Keratinocyte (primary cell): ENCODE results near the gene VAMP4. TPM values are rescaled to one million over a fixed set of nuclear protein-coding genes. Genes with fewer than 3 reads are reported as not detected.

Experiments
- DNase-seq: peaks from one replicate; pipeline ENCODE4 v3.0.0-alpha.2; 2011; ENCODE audit warnings: low read depth, missing footprints, low spot score
- FAIRE-seq: peaks from 2 replicates; lab custom pipeline; 2011; peaks lifted over from hg19 to GRCh38; lab: Jason Lieb, UNC
- H2AFZ ChIP-seq: 2 replicates; pipeline ENCODE4 v1.6.0; 2012; ENCODE audit warnings: low read length, control low read depth, inconsistent platforms; ENCODE audit not compliant: control insufficient read depth
- H3K27ac ChIP-seq: 2 replicates; pipeline ENCODE4 v1.5.1; 2011; ENCODE audit warnings: low read length; ENCODE audit not compliant: control insufficient read depth, insufficient read depth
- H3K27me3 ChIP-seq: 3 replicates; pipeline ENCODE4 v1.6.0; 2011; ENCODE audit warnings: low read length; ENCODE audit not compliant: control insufficient read depth, insufficient read depth; ENCODE audit errors: extremely low read depth
- H3K36me3 ChIP-seq, 2 experiments: 2 replicates in 1 of 2; 3 replicates in 1 of 2; pipeline ENCODE4 v1.5.1; 2011; ENCODE audit warnings: low read length in 2 of 2, mild to moderate bottlenecking in 1 of 2; ENCODE audit not compliant: control insufficient read depth in 2 of 2, insufficient read depth in 2 of 2; ENCODE audit errors: extremely low read depth in 1 of 2
- H3K4me1 ChIP-seq: 3 replicates; pipeline ENCODE4 v1.5.1; 2011; ENCODE audit warnings: low read length; ENCODE audit not compliant: control insufficient read depth, insufficient read depth; ENCODE audit errors: extremely low read depth
- H3K4me2 ChIP-seq: 3 replicates; pipeline ENCODE4 v1.6.0; 2011; ENCODE audit warnings: low read depth, low read length; ENCODE audit not compliant: control insufficient read depth, insufficient read depth; ENCODE audit errors: extremely low read depth
- H3K4me3 ChIP-seq, 3 experiments: fragments of 200-600 bp in 1 of 3; sonication (generic) in 1 of 3; 2 replicates in 2 of 3; 3 replicates in 1 of 3; pipeline ENCODE4 v1.5.1; 2011 to 2016; ENCODE audit warnings: low read length in 3 of 3, mild to moderate bottlenecking in 3 of 3, control low read depth in 2 of 3, inconsistent platforms in 1 of 3, low read depth in 1 of 3, mixed read lengths in 1 of 3, mixed run types in 1 of 3, moderate library complexity in 1 of 3; ENCODE audit not compliant: control insufficient read depth in 2 of 3, insufficient read depth in 2 of 3; ENCODE audit errors: extremely low read depth in 1 of 3
- H3K79me2 ChIP-seq: 2 replicates; pipeline ENCODE4 v1.6.0; 2012; ENCODE audit warnings: low read length; ENCODE audit not compliant: control insufficient read depth, insufficient read depth
- H3K9ac ChIP-seq: 3 replicates; pipeline ENCODE4 v1.6.0; 2011; ENCODE audit warnings: low read length; ENCODE audit not compliant: control insufficient read depth, insufficient read depth; ENCODE audit errors: extremely low read depth
- H3K9me1 ChIP-seq: 3 replicates; pipeline ENCODE4 v1.6.0; 2011; ENCODE audit warnings: low read length; ENCODE audit not compliant: control insufficient read depth, insufficient read depth; ENCODE audit errors: extremely low read depth
- H3K9me3 ChIP-seq: 2 replicates; pipeline ENCODE4 v1.5.1; 2012; ENCODE audit warnings: low read depth, low read length; ENCODE audit not compliant: control insufficient read depth
- H4K20me1 ChIP-seq: 3 replicates; pipeline ENCODE4 v1.6.0; 2011; ENCODE audit warnings: low read length; ENCODE audit not compliant: control insufficient read depth, insufficient read depth; ENCODE audit errors: extremely low read depth
- EZH2 ChIP-seq: IDR thresholded peaks from one replicate; pipeline ENCODE4 v1.6.1; 2012; ENCODE audit warnings: inconsistent platforms, mild to moderate bottlenecking, low read length, moderate library complexity
- dilution Hi-C: fragments of 300-500 bp; cut with MboI; formaldehyde crosslinking; loops from one replicate; pipeline ENCODE4 v1.7.0; 2020; ENCODE audit warnings: low sequenced_read_pairs; ENCODE audit not compliant: extremely low pct_ligation_motif_present
- polyA plus RNA-seq, 5 experiments: library from polyadenylated mRNA; depleted of rRNA in 3 of 5; stranded (reverse) in 3 of 5; stranded (forward) in 1 of 5; unstranded in 1 of 5; fragments of >200 nt; gene quantifications; 1 replicate in 1 of 5; 2 replicates in 3 of 5; 3 replicates in 1 of 5; pipeline versions ENCODE4 v1.2.1 to v1.2.3, GENCODE V29; 2011 to 2012; ENCODE audit warnings: missing spikeins in 2 of 5, low read depth in 1 of 5, low replicate concordance in 1 of 5
- TF ChIP-seq, protein P1 (sequence below), 3 experiments: IDR thresholded peaks in 1 of 3; conservative IDR thresholded peaks in 1 of 3; optimal IDR thresholded peaks in 1 of 3; 2 replicates in 2 of 3; 3 replicates in 1 of 3; pipeline versions ENCODE3 to v1.5.1; 2011; ENCODE audit warnings: low read length in 3 of 3, mild to moderate bottlenecking in 3 of 3, moderate library complexity in 2 of 3, control low read depth in 1 of 3, inconsistent platforms in 1 of 3; ENCODE audit not compliant: insufficient read depth in 2 of 3; ENCODE audit errors: extremely low read depth in 1 of 3

The VAMP4 gene
- polyA plus RNA-seq, 1 donor (not counting 4 experiments of a cell fraction or from before 2014, with no cell fraction given): 12.7 TPM

DNA sequence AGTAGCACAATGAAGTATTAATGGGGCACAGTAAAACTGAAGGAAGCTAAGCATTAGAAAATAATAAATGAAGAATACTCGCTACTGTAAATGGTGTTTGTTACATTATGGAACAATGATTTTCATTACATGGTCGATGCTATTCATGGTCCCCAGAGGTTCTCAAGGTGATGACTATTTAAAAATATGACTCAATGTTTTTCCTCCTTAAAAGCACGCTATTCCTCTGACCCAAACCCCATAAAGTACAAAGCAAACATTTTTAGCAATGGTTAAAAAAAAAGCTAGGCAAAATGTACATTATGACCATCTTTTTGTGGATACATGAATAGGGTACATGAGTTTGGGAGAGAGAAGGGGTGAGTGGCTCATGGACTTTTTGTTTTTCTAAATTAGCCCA is 34.3 kb downstream of the VAMP4 start:
- Histone ChIP-seq H4K20me1 (no peaks in the 10 kb centered on the region), H3K4me2 (no peak overlapping the region), H2AFZ (no peak overlapping the region), H3K79me2 (no peaks in the 10 kb centered on the region), H3K4me1 (no peaks in the 10 kb centered on the region), H3K27ac (no peak overlapping the region), H3K9me3 (no peaks in the 10 kb centered on the region), H3K4me3 (no peak overlapping the region), H3K27me3 (no peaks in the 10 kb centered on the region), H3K9me1 (no peaks in the 10 kb centered on the region), H3K9ac (no peak overlapping the region), H3K36me3 (no peaks in the 10 kb centered on the region)
- dilution Hi-C loops: no loop called here
- FAIRE-seq: no peak
- DNase-seq: no peak
- no peak for TF ChIP-seq EZH2
- TF ChIP-seq, protein P1, sequence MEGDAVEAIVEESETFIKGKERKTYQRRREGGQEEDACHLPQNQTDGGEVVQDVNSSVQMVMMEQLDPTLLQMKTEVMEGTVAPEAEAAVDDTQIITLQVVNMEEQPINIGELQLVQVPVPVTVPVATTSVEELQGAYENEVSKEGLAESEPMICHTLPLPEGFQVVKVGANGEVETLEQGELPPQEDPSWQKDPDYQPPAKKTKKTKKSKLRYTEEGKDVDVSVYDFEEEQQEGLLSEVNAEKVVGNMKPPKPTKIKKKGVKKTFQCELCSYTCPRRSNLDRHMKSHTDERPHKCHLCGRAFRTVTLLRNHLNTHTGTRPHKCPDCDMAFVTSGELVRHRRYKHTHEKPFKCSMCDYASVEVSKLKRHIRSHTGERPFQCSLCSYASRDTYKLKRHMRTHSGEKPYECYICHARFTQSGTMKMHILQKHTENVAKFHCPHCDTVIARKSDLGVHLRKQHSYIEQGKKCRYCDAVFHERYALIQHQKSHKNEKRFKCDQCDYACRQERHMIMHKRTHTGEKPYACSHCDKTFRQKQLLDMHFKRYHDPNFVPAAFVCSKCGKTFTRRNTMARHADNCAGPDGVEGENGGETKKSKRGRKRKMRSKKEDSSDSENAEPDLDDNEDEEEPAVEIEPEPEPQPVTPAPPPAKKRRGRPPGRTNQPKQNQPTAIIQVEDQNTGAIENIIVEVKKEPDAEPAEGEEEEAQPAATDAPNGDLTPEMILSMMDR (optimal IDR thresholded peaks at IDR 0.05 in 1 of 3, IDR thresholded peaks at IDR 0.05 in 1 of 3, conservative IDR thresholded peaks at IDR 0.05 in 1 of 3; ENCODE audit: extremely low read depth in 1 of 3, insufficient read depth in 2 of 3, low read length in 3 of 3): no peak

DNA sequence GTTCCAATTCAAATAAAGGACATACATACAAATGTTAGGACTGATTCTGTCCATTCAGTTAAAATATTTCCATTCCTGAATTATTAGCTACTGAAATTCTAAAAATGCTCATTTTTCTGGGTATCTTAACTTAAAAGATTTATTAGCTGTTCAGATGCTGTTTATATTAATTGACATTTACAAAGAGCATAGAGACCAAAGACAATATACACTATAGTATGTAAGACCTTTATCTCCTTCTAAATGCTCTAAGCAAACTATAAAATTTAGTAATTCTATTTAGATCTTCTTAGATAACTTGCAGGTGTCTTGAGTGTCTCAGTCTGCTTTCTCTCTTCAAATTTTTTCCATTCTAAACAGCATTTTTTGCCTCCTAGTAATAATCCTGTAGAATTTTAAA is 39.3 kb downstream of the VAMP4 start:
- Histone ChIP-seq H3K4me2 (no peak overlapping the region), H3K4me3 (no peak overlapping the region), H3K27me3 (no peaks in the 10 kb centered on the region), H2AFZ (no peak overlapping the region), H3K9ac (no peak overlapping the region), H3K79me2 (no peaks in the 10 kb centered on the region), H3K4me1 (no peaks in the 10 kb centered on the region), H3K36me3 (no peaks in the 10 kb centered on the region), H3K9me1 (no peaks in the 10 kb centered on the region), H4K20me1 (no peaks in the 10 kb centered on the region), H3K27ac (no peak overlapping the region), H3K9me3 (no peaks in the 10 kb centered on the region)
- TF ChIP-seq, protein P1 (optimal IDR thresholded peaks at IDR 0.05 in 1 of 3, IDR thresholded peaks at IDR 0.05 in 1 of 3, conservative IDR thresholded peaks at IDR 0.05 in 1 of 3; ENCODE audit: extremely low read depth in 1 of 3, insufficient read depth in 2 of 3, low read length in 3 of 3): no peak
- TF ChIP-seq EZH2: no peak
- FAIRE-seq: no peak
- dilution Hi-C loops: no loop called here
- DNase-seq: no peak
